ENCODE results near the gene UCK2.

DNA sequence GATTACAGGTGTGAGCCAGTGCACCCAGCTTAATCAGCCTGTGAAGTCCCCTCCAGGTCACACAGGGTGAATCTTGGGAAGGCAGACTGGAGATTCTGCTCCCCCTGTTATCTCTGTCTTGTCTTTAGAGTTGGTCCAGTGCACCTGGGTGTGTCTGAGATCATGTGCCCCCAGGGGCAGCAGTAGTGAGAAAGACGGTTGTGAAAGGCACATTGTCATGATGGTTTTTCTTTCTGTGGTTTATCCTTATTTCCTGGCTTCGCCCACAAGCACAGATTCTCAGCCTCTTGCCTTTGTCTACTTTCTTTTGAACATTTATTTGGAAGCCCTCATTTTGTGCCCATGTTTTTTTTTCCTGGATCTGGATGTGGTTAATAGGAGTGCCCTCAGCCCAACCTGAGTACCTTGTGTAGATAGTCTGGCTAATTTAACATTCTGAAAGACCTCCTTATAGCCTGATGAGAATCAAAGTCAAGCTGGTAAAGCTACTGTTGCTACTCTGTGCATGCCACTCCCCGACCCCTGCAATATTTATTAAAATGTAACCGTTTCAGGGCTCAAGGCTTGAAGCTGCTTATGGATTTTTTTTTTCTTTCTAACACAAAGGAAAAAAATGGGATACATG, 23.7 kb downstream of the UCK2 start:
- no peak for TF ChIP-seq CTCF (conservative IDR thresholded peaks at IDR 0.05)
- TF ChIP-seq EZH2 (IDR thresholded peaks at IDR 0.05; ENCODE audit: low read depth), result no peak

Measured in PC-9 (cell line).